Inflammatory macrophage (primary cell): ENCODE data around the gene SEMA3E.

Source experiments
- DNase-seq, 2 donors: peaks; one replicate each; pipeline ENCODE4 v3.0.0-alpha.2; 2020 to 2022

SEMA3E gene

GRCh38 chr7:83337050-83337449 is 311.9 kb downstream of the SEMA3E start:
- DNase-seq: no peak

- no peak for DNase-seq
Observed at GRCh38 chr7:83326223-83326622, 322.7 kb downstream of the SEMA3E start.

DNA sequence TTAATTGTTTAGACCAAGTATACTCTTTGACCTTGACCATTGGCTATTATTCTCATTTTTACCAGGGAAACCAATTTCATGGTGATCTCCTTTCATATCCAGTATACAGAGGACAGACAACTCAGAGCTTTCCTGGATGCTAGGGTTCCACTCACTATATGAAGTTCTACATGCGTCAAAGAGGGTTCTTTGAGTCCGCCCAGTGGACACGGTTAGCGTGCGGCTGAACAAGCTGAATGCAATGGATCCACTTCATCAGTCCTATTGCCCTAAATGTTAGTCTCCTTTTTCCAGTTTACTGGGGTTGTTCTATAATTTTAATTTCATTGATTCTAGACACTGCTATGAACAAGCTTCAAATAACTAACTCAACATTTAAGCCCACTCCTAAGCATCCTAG is 323.9 kb downstream of the SEMA3E start:
- DNase-seq: no peak

- no peak for DNase-seq
Observed at GRCh38 chr7:83324596-83324995, 324.3 kb downstream of the SEMA3E start.

DNA sequence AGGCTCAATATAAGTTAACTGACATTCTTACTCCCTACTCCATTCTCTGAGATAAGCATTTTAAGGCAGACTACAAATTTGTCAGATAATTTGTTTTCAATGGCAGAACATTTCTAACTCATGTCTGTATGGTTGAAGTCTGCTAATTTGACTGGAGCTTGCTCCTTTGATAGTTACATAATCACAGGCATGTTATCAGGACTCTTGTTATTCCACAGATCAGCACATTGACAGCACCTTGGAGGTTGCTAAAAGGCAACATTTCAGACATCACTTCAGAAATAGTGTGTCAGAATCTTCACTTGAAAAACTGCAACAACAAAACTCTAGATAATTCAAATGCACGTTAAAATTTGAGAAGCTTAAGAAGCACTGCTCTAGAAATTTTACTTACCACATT is 327.9 kb downstream of the SEMA3E start:
- no peak for DNase-seq

- DNase-seq: no peak
Observed at GRCh38 chr7:83313931-83314330, 335.0 kb downstream of the SEMA3E start.
